SU-DHL-6 (cell line): ENCODE results near the gene NXT1.

Experiments used
- H2AFZ ChIP-seq: fragments of 200-600 bp; sonication (generic); 2 replicates; pipeline ENCODE4 v1.6.1; 2014; ENCODE audit warnings: low read depth, mild to moderate bottlenecking, moderate library complexity, mixed read lengths, antibody characterized with exemption, low read length; ENCODE audit not compliant: severe bottlenecking
- H3F3A ChIP-seq: fragments of 200-600 bp; shearing (Covaris generic); 2 replicates; pipeline ENCODE4 v1.6.0; 2016; ENCODE audit warnings: antibody characterized with exemption, mild to moderate bottlenecking; ENCODE audit not compliant: insufficient read depth
- H3K27ac ChIP-seq: fragments of 200-600 bp; sonication (generic); 2 replicates; pipeline ENCODE4 v1.5.1; 2016; ENCODE audit warnings: low read depth, mild to moderate bottlenecking, low read length, moderate library complexity, mixed read lengths
- H3K27me3 ChIP-seq: fragments of 200-600 bp; sonication (generic), shearing (Covaris generic); 2 replicates; pipeline ENCODE4 v1.6.0; 2014; ENCODE audit warnings: mild to moderate bottlenecking, low read length
- H3K36me3 ChIP-seq: fragments of 200-600 bp; sonication (generic); 2 replicates; pipeline ENCODE4 v1.6.1; 2014; ENCODE audit warnings: mild to moderate bottlenecking, low read length, mixed read lengths
- H3K4me2 ChIP-seq: fragments of 300-600, 200-600 bp; shearing (Covaris generic), sonication (generic); 2 replicates; pipeline ENCODE4 v1.6.0; 2014; ENCODE audit warnings: low read length, low read depth, mild to moderate bottlenecking; ENCODE audit not compliant: poor library complexity, severe bottlenecking
- H3K4me3 ChIP-seq: fragments of 200-600 bp; sonication (generic); 2 replicates; pipeline ENCODE4 v1.5.1; 2014; ENCODE audit warnings: antibody characterized with exemption, low read length, mild to moderate bottlenecking, mixed read lengths; ENCODE audit not compliant: insufficient read depth, poor library complexity, severe bottlenecking
- H3K79me2 ChIP-seq: fragments of 200-600 bp; sonication (generic); 2 replicates; pipeline ENCODE4 v1.6.1; 2014; ENCODE audit warnings: mild to moderate bottlenecking, low read length, moderate library complexity; ENCODE audit not compliant: insufficient read depth
- H3K9ac ChIP-seq: fragments of 200-600 bp; sonication (generic); 2 replicates; pipeline ENCODE4 v1.7.0; 2014; ENCODE audit warnings: mild to moderate bottlenecking, low read length
- H3K9me2 ChIP-seq: fragments of 200-600 bp; sonication (generic); replicated peaks from 2 replicates; pipeline ENCODE4 v1.6.1; 2014; ENCODE audit warnings: low read length; ENCODE audit not compliant: insufficient read depth
- H3K9me3 ChIP-seq: fragments of 200-600 bp; sonication (generic); 2 replicates; pipeline ENCODE4 v1.6.1; 2014; ENCODE audit warnings: low read length, mixed read lengths; ENCODE audit not compliant: insufficient read depth
- H4K20me1 ChIP-seq: fragments of 200-600 bp; sonication (generic); 2 replicates; pipeline ENCODE4 v1.6.1; 2014; ENCODE audit warnings: low read depth, mild to moderate bottlenecking, antibody characterized with exemption, low read length, moderate library complexity, mixed read lengths
- CTCF ChIP-seq: fragments of 200-600 bp; sonication (generic); IDR thresholded peaks from one replicate; pipeline ENCODE4 v1.5.1; 2017; ENCODE audit warnings: antibody characterized with exemption, mild to moderate bottlenecking, low read length, moderate library complexity; ENCODE audit not compliant: insufficient read depth, poor library complexity, severe bottlenecking
- EZH2phosphoT487 ChIP-seq: fragments of 200-600 bp; sonication (generic), shearing (Covaris generic); conservative IDR thresholded peaks from 2 replicates; pipeline ENCODE4 v1.6.1; 2018; ENCODE audit warnings: mild to moderate bottlenecking, antibody characterized with exemption, low read length, moderate library complexity, mixed read lengths

The NXT1 gene

GRCh38 chr20:23371496-23371895, 20.9 kb downstream of the NXT1 start:
- no peak overlapping the region for H3K27ac ChIP-seq
- H3F3A ChIP-seq = peaks cover 8% of the 10 kb centered on the region; the same call in 1 of the 2 replicates
- H3K4me3 ChIP-seq = no peak overlapping the region
- no peaks in the 10 kb centered on the region for H3K9me2 ChIP-seq
- H4K20me1 ChIP-seq = peaks cover 4% of the 10 kb centered on the region; the same call in 1 of the 2 replicates
- H3K27me3 ChIP-seq = no peaks in the 10 kb centered on the region
- H3K9ac ChIP-seq = no peak overlapping the region
- peaks cover 20% of the 10 kb centered on the region for H3K79me2 ChIP-seq
- peaks cover 15% of the 10 kb centered on the region; the same call in 1 of the 2 replicates for H3K36me3 ChIP-seq
- H3K9me3 ChIP-seq = no peaks in the 10 kb centered on the region
- no peak overlapping the region for H2AFZ ChIP-seq
- TF ChIP-seq CTCF (no peak), EZH2phosphoT487 (no peak)
- no peak overlapping the region for H3K4me2 ChIP-seq

- H3K27ac ChIP-seq = no peak overlapping the region
- H3K27me3 ChIP-seq = no peaks in the 10 kb centered on the region
- TF ChIP-seq EZH2phosphoT487 (no peak), CTCF (no peak)
- peaks cover 8% of the 10 kb centered on the region; the same call in 1 of the 2 replicates for H3F3A ChIP-seq
- no peaks in the 10 kb centered on the region for H3K9me2 ChIP-seq
- no peak overlapping the region for H2AFZ ChIP-seq
- H3K9me3 ChIP-seq = no peaks in the 10 kb centered on the region
- no peak overlapping the region for H3K4me2 ChIP-seq
- peaks cover 28% of the 10 kb centered on the region; the same call in 1 of the 2 replicates for H3K36me3 ChIP-seq
- H4K20me1 ChIP-seq = no peaks in the 10 kb centered on the region
- H3K4me3 ChIP-seq = no peak overlapping the region
- no peaks in the 10 kb centered on the region for H3K79me2 ChIP-seq
- no peak overlapping the region for H3K9ac ChIP-seq
Measured at GRCh38 chr20:23374441-23374840, 23.9 kb downstream of the NXT1 start.

GRCh38 chr20:23375827-23376226, 25.2 kb downstream of the NXT1 start:
- no peaks in the 10 kb centered on the region for H3K27me3 ChIP-seq
- no peak overlapping the region for H3K4me2 ChIP-seq
- TF ChIP-seq CTCF (no peak), EZH2phosphoT487 (no peak)
- H3K9ac ChIP-seq = no peak overlapping the region
- H3K9me3 ChIP-seq = no peaks in the 10 kb centered on the region
- no peaks in the 10 kb centered on the region for H3K9me2 ChIP-seq
- H3K4me3 ChIP-seq = no peak overlapping the region
- no peak overlapping the region for H3K27ac ChIP-seq
- H3K36me3 ChIP-seq = peaks cover 30% of the 10 kb centered on the region; the same call in 1 of the 2 replicates
- no peak overlapping the region for H2AFZ ChIP-seq
- H4K20me1 ChIP-seq = no peaks in the 10 kb centered on the region
- H3K79me2 ChIP-seq = no peaks in the 10 kb centered on the region
- peaks cover 8% of the 10 kb centered on the region; the same call in 1 of the 2 replicates for H3F3A ChIP-seq
